Neural progenitor cell (in vitro differentiated cells): Measurements from ENCODE around the gene AKR7A3. TPM values are rescaled to one million over a fixed set of nuclear protein-coding genes. Genes with fewer than 3 reads are reported as not detected.

ENCODE experiments used
- DNase-seq: peaks from one replicate; pipeline ENCODE4 v3.0.0-alpha.2; 2016; ENCODE audit warnings: low spot score
- H2AFZ ChIP-seq: fragments of 200-600 bp; sonication (generic); replicated peaks from 2 replicates; pipeline ENCODE4 v1.6.1; 2016; ENCODE audit warnings: antibody characterized with exemption
- H3F3A ChIP-seq: fragments of 200-600 bp; sonication (generic); 2 replicates; pipeline ENCODE4 v1.6.1; 2016; ENCODE audit warnings: antibody characterized with exemption, low read depth
- H3K27ac ChIP-seq: fragments of 200-600 bp; sonication (generic); 2 replicates; pipeline ENCODE4 v1.5.1; 2016; ENCODE audit warnings: mild to moderate bottlenecking
- H3K27me3 ChIP-seq: fragments of 200-600 bp; sonication (generic); 2 replicates; pipeline ENCODE4 v1.6.1; 2016; ENCODE audit warnings: mild to moderate bottlenecking, moderate library complexity
- H3K36me3 ChIP-seq: fragments of 200-600 bp; sonication (generic); 2 replicates; pipeline ENCODE4 v1.5.1; 2016
- H3K4me1 ChIP-seq: fragments of 200-600 bp; sonication (generic); 2 replicates; pipeline ENCODE4 v1.6.1; 2016; ENCODE audit warnings: mixed run types
- H3K4me2 ChIP-seq: fragments of 200-600 bp; sonication (generic); 2 replicates; pipeline ENCODE4 v1.6.1; 2016
- H3K4me3 ChIP-seq: fragments of 200-600 bp; sonication (generic); 2 replicates; pipeline ENCODE4 v1.5.1; 2016
- H3K79me2 ChIP-seq: fragments of 200-600 bp; sonication (generic); 2 replicates; pipeline ENCODE4 v1.6.1; 2016; ENCODE audit warnings: low read depth
- H3K9ac ChIP-seq: fragments of 200-600 bp; sonication (generic); 2 replicates; pipeline ENCODE4 v1.6.1; 2016
- H3K9me3 ChIP-seq: fragments of 200-600 bp; sonication (generic); 2 replicates; pipeline ENCODE4 v1.5.1; 2016; ENCODE audit warnings: low read depth
- H4K20me1 ChIP-seq: fragments of 200-600 bp; sonication (generic); 2 replicates; pipeline ENCODE4 v1.6.1; 2016; ENCODE audit warnings: low read depth
- H3K27ac Mint-ChIP-seq: 3 replicates; pipeline ENCODE4 v1.8.0; 2021; ENCODE audit warnings: mixed read lengths
- H3K27me3 Mint-ChIP-seq: 2 replicates; pipeline ENCODE4 v1.8.0; 2022; ENCODE audit warnings: low read depth, mild to moderate bottlenecking, inconsistent platforms, moderate library complexity, mixed read lengths; ENCODE audit not compliant: insufficient read depth
- H3K36me3 Mint-ChIP-seq: 3 replicates; pipeline ENCODE4 v1.8.0; 2021; ENCODE audit warnings: mixed read lengths
- H3K4me1 Mint-ChIP-seq: 3 replicates; pipeline ENCODE4 v1.8.0; 2021; ENCODE audit warnings: mixed read lengths
- H3K4me3 Mint-ChIP-seq: 3 replicates; pipeline ENCODE4 v1.8.0; 2021; ENCODE audit warnings: mild to moderate bottlenecking, moderate library complexity, mixed read lengths
- H3K9me3 Mint-ChIP-seq: 3 replicates; pipeline ENCODE4 v1.8.0; 2020; ENCODE audit warnings: mixed read lengths
- EZH2 ChIP-seq: fragments of 200-600 bp; sonication (generic); IDR thresholded peaks from 2 replicates; pipeline ENCODE4 v1.6.1; 2017; ENCODE audit warnings: antibody characterized with exemption, mild to moderate bottlenecking, moderate library complexity
- EZH2phosphoT487 ChIP-seq: fragments of 200-600 bp; sonication (generic); IDR thresholded peaks from 2 replicates; pipeline ENCODE4 v1.6.1; 2017; ENCODE audit warnings: antibody characterized with exemption
- total RNA-seq: library from RNA; depleted of rRNA; stranded (reverse); fragments of >200 nt; gene quantifications from 2 replicates; pipeline ENCODE4 v1.2.3, GENCODE V29; 2015; ENCODE audit warnings: low replicate concordance
- TF ChIP-seq, protein P1 (sequence below): fragments of 200-600 bp; sonication (generic); IDR thresholded peaks from 2 replicates; pipeline ENCODE4 v1.5.1; 2017; ENCODE audit warnings: antibody characterized with exemption, mild to moderate bottlenecking

The AKR7A3 gene
- total RNA-seq, 1 donor from 2014 or later = not detected

GRCh38 chr1:19321071-19321470 lies 32.5 kb upstream of the AKR7A3 start:
- H3K36me3 ChIP-seq = no peaks in the 10 kb centered on the region

GRCh38 chr1:19319196-19319595 lies 30.6 kb upstream of the AKR7A3 start:
- H3K27me3 Mint-ChIP-seq = peaks cover 2% of the 10 kb centered on the region
- Histone ChIP-seq H3K4me2 (no peak overlapping the region), H3K4me3 (no peak overlapping the region), H3K36me3 (no peaks in the 10 kb centered on the region), H3K4me1 (no peaks in the 10 kb centered on the region), H3K9ac (no peak overlapping the region), H3K27ac (no peak overlapping the region), H3K27me3 (no peaks in the 10 kb centered on the region), H3K79me2 (no peaks in the 10 kb centered on the region), H4K20me1 (peaks cover 12% of the 10 kb centered on the region), H2AFZ (no peak overlapping the region), H3K9me3 (no peaks in the 10 kb centered on the region), H3F3A (no peaks in the 10 kb centered on the region)
- no peaks in the 10 kb centered on the region for H3K9me3 Mint-ChIP-seq
- TF ChIP-seq EZH2phosphoT487 = no peak
- TF ChIP-seq, protein P1, sequence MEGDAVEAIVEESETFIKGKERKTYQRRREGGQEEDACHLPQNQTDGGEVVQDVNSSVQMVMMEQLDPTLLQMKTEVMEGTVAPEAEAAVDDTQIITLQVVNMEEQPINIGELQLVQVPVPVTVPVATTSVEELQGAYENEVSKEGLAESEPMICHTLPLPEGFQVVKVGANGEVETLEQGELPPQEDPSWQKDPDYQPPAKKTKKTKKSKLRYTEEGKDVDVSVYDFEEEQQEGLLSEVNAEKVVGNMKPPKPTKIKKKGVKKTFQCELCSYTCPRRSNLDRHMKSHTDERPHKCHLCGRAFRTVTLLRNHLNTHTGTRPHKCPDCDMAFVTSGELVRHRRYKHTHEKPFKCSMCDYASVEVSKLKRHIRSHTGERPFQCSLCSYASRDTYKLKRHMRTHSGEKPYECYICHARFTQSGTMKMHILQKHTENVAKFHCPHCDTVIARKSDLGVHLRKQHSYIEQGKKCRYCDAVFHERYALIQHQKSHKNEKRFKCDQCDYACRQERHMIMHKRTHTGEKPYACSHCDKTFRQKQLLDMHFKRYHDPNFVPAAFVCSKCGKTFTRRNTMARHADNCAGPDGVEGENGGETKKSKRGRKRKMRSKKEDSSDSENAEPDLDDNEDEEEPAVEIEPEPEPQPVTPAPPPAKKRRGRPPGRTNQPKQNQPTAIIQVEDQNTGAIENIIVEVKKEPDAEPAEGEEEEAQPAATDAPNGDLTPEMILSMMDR = no peak
- TF ChIP-seq EZH2 = no peak
- H3K4me3 Mint-ChIP-seq = no peak overlapping the region
- DNase-seq = no peak
- no peak overlapping the region for H3K27ac Mint-ChIP-seq
- H3K4me1 Mint-ChIP-seq = peaks cover 7% of the 10 kb centered on the region
- peaks cover 8% of the 10 kb centered on the region for H3K36me3 Mint-ChIP-seq

More at GRCh38 chr1:19321071-19321470, 32.5 kb upstream of the AKR7A3 start:
- Histone ChIP-seq H3K27me3 (no peaks in the 10 kb centered on the region), H3K4me1 (no peaks in the 10 kb centered on the region), H3K4me2 (no peak overlapping the region), H2AFZ (no peak overlapping the region), H3K4me3 (no peak overlapping the region), H3K9ac (no peak overlapping the region), H3K79me2 (no peaks in the 10 kb centered on the region), H3F3A (no peaks in the 10 kb centered on the region), H3K9me3 (no peaks in the 10 kb centered on the region), H4K20me1 (peaks cover 12% of the 10 kb centered on the region), H3K27ac (no peak overlapping the region)
- TF ChIP-seq EZH2phosphoT487 (no peak), EZH2 (no peak)
- TF ChIP-seq, protein P1 = no peak
- Mint-ChIP-seq H3K9me3 (no peaks in the 10 kb centered on the region), H3K27me3 (peaks cover 2% of the 10 kb centered on the region), H3K4me1 (peaks cover 2% of the 10 kb centered on the region), H3K36me3 (peaks cover 8% of the 10 kb centered on the region), H3K27ac (no peak overlapping the region), H3K4me3 (no peak overlapping the region)
- DNase-seq = no peak

- H3F3A ChIP-seq = no peaks in the 10 kb centered on the region
- no peak overlapping the region for H3K9ac ChIP-seq
- H2AFZ ChIP-seq = no peak overlapping the region
- H4K20me1 ChIP-seq = peaks cover 16% of the 10 kb centered on the region
- H3K36me3 Mint-ChIP-seq = peaks cover 7% of the 10 kb centered on the region
- no peak overlapping the region for H3K4me2 ChIP-seq
- H3K9me3 Mint-ChIP-seq = no peaks in the 10 kb centered on the region
- H3K27me3 Mint-ChIP-seq = peaks cover 4% of the 10 kb centered on the region
- peak; percentile 26 for DNase-seq
- peaks cover 11% of the 10 kb centered on the region for H3K79me2 ChIP-seq
- H3K27me3 ChIP-seq = no peaks in the 10 kb centered on the region
- H3K4me3 ChIP-seq = no peak overlapping the region
- H3K36me3 ChIP-seq = no peaks in the 10 kb centered on the region
- H3K4me1 Mint-ChIP-seq = peaks cover 15% of the 10 kb centered on the region
- H3K9me3 ChIP-seq = no peaks in the 10 kb centered on the region
- TF ChIP-seq EZH2 = no peak
- no peak for TF ChIP-seq EZH2phosphoT487
- TF ChIP-seq, protein P1 = peak; percentile 13
- H3K4me1 ChIP-seq = no peaks in the 10 kb centered on the region
- no peak overlapping the region for H3K27ac Mint-ChIP-seq
- H3K27ac ChIP-seq = no peak overlapping the region
- no peak overlapping the region for H3K4me3 Mint-ChIP-seq
Observed at GRCh38 chr1:19317126-19317910, 28.7 kb upstream of the AKR7A3 start.
